WERI-Rb-1 (cell line): ENCODE data around the gene ADGRL3.

ENCODE experiments used
- DNase-seq: peaks from one replicate; pipeline ENCODE4 v3.0.0-alpha.2; 2020
- H3K27ac ChIP-seq: fragments of 250-450 bp; sonication (Bioruptor Pico); 2 replicates; pipeline ENCODE4 v1.5.1; 2020; ENCODE audit warnings: mild to moderate bottlenecking, moderate library complexity
- H3K27me3 ChIP-seq: fragments of 250-450 bp; sonication (Bioruptor Pico); 2 replicates; pipeline ENCODE4 v1.5.1; 2021; ENCODE audit warnings: mild to moderate bottlenecking, low read depth, moderate library complexity; ENCODE audit not compliant: insufficient read depth, severe bottlenecking
- H3K36me3 ChIP-seq: fragments of 250-450 bp; sonication (Bioruptor Pico); 2 replicates; pipeline ENCODE4 v1.5.1; 2020; ENCODE audit warnings: mild to moderate bottlenecking, moderate library complexity
- H3K4me3 ChIP-seq: 2 replicates; pipeline ENCODE4 v1.5.1; 2011; ENCODE audit warnings: low read depth, mild to moderate bottlenecking, control low read depth, low read length
- H3K9me3 ChIP-seq: fragments of 250-450 bp; sonication (Bioruptor Pico); 2 replicates; pipeline ENCODE4 v1.5.1; 2021; ENCODE audit warnings: mild to moderate bottlenecking, moderate library complexity; ENCODE audit not compliant: severe bottlenecking
- TF ChIP-seq, protein P1 (sequence below): IDR thresholded peaks from 2 replicates; pipeline ENCODE4 v1.5.1; 2011; ENCODE audit warnings: low read depth, mild to moderate bottlenecking, control low read depth, inconsistent platforms, low read length

The ADGRL3 gene

DNA sequence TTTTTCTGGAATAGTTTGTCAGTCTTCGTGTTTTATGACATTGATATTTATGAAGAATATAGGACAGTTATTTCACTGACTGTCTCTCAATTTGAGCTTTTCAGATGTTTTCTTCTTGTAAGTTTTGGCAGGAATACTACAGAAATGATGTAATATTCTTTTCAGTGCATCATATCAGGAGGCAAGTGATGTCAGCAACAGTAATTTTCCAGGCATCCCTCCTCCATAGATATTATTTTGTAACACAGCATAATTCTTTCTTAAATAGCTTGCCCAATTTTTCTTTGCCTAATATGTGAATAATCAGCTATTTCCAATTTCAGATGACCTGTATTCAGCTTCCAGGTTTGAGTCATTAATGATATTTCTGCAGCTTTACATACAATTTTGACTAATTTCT is 211.1 kb downstream of the ADGRL3 start:
- TF ChIP-seq, protein P1, sequence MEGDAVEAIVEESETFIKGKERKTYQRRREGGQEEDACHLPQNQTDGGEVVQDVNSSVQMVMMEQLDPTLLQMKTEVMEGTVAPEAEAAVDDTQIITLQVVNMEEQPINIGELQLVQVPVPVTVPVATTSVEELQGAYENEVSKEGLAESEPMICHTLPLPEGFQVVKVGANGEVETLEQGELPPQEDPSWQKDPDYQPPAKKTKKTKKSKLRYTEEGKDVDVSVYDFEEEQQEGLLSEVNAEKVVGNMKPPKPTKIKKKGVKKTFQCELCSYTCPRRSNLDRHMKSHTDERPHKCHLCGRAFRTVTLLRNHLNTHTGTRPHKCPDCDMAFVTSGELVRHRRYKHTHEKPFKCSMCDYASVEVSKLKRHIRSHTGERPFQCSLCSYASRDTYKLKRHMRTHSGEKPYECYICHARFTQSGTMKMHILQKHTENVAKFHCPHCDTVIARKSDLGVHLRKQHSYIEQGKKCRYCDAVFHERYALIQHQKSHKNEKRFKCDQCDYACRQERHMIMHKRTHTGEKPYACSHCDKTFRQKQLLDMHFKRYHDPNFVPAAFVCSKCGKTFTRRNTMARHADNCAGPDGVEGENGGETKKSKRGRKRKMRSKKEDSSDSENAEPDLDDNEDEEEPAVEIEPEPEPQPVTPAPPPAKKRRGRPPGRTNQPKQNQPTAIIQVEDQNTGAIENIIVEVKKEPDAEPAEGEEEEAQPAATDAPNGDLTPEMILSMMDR = no peak
- Histone ChIP-seq H3K36me3 (no peaks in the 10 kb centered on the region), H3K27me3 (no peaks in the 10 kb centered on the region), H3K27ac (no peak overlapping the region), H3K4me3 (no peak overlapping the region), H3K9me3 (no peaks in the 10 kb centered on the region)
- no peak for DNase-seq

DNA sequence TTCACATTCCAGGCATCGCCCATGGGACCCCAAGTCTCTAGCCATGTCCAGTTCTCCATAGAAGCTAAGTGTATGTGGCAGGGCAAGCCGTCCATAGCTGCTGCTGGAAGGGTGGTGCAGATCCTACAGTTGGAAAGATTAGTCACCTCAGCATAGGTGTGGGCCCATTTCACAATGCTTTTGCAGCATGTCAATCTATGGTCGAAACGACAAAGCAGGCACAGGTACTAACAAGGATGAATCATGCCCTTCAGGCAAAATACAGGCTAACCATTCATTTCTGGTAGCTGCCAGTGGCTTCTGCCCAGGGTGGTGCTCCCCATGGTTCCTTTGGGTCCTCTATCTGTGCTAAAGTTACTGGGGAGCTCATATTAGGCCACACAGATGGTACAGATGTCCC is 225.2 kb downstream of the ADGRL3 start:
- Histone ChIP-seq H3K9me3 (no peaks in the 10 kb centered on the region), H3K27ac (no peak overlapping the region), H3K27me3 (no peaks in the 10 kb centered on the region), H3K36me3 (no peaks in the 10 kb centered on the region), H3K4me3 (no peak overlapping the region)
- TF ChIP-seq, protein P1 = no peak
- DNase-seq = no peak

DNA sequence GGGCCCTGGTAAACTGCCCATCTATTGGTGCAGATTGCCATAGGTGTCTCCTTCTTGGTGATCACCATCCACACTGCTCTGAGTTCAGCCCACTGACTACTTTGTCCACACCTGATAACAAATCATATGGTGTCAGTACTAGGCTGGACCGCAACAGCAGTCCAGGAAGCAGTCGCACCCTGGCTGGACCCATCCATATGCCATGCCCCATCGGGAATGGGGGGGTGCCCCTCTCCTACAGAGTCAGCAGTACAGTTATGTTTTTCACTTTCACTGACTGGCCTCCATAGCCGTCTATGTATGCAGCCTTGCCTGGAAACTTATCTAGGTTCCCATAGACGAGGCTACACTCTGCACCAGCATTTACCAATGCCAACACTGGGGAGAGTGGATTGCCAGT is 226.1 kb downstream of the ADGRL3 start:
- no peak overlapping the region for H3K27ac ChIP-seq
- TF ChIP-seq, protein P1 = no peak
- H3K36me3 ChIP-seq = no peaks in the 10 kb centered on the region
- no peak for DNase-seq
- no peak overlapping the region for H3K4me3 ChIP-seq
- no peaks in the 10 kb centered on the region for H3K9me3 ChIP-seq
- H3K27me3 ChIP-seq = no peaks in the 10 kb centered on the region

DNA sequence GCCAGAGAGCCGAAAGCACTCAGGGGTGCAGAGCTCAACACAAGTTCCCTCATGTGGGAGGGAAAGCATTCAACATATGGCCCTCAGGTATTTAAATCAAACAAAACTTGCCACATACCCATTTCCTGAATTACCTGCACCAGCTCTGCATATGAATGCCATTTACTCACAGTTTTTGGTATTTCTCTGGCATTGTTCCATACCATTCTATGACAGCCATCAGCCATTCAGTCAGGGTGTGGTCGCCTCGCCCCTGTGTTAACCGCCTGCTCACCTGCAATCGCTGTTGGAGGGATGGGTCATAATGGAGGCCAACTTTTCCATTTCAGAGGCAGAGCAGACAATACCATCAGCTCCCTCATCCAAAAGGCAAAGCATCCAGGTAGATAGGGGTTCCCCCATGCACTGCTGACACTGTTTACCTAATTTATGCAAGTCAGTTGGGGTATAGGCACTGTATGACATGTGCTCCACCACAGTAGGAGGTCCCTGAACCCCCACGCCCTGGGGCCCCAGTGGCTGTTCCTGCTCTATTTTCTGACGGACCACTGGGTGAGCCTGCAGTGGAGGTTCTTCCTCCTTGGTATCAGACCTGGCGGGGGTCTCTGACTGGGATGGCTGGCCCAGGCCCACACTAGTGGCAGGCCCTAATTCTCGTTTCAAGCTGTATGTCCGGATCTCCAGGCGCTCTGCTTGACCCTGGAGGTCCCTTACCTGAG is 227.1 kb downstream of the ADGRL3 start:
- DNase-seq = no peak
- Histone ChIP-seq H3K27ac (no peak overlapping the region), H3K4me3 (no peak overlapping the region), H3K36me3 (no peaks in the 10 kb centered on the region), H3K27me3 (no peaks in the 10 kb centered on the region), H3K9me3 (no peaks in the 10 kb centered on the region)
- TF ChIP-seq, protein P1 = no peak

DNA sequence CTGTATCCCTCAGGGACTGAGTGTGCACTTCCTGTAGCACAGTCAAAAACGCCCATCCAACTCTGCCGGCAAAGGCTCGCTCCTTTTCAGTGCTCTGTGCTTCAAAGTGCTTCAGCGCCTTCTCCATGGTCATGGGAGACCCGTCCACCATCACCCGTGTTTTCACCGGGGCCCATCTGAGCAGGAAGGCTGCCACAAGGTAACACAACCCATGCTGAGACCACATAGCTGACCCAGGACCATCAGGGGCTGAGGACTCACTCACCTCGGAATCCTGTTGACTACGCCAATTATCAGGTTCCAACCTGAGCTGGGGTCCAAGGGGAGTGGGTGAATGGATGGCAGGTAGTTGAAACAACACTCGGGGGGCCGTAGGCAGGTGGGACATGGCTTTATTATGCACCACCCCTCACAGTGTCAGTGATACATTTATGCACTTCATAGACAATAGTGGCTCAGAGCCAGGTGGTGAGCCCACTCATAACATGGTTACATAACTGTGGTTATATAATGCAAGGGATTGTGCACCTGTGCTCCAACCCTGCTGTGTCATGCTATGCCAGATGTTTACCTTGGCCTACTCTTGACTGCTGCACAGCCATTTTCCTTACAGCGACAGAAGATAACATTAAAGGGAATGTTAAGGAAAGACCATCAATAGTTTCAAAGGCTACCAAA is 227.8 kb downstream of the ADGRL3 start:
- H3K36me3 ChIP-seq = no peaks in the 10 kb centered on the region
- H3K27me3 ChIP-seq = no peaks in the 10 kb centered on the region
- H3K27ac ChIP-seq = no peak overlapping the region
- no peaks in the 10 kb centered on the region for H3K9me3 ChIP-seq
- TF ChIP-seq, protein P1 = no peak
- DNase-seq = no peak
- no peak overlapping the region for H3K4me3 ChIP-seq

DNA sequence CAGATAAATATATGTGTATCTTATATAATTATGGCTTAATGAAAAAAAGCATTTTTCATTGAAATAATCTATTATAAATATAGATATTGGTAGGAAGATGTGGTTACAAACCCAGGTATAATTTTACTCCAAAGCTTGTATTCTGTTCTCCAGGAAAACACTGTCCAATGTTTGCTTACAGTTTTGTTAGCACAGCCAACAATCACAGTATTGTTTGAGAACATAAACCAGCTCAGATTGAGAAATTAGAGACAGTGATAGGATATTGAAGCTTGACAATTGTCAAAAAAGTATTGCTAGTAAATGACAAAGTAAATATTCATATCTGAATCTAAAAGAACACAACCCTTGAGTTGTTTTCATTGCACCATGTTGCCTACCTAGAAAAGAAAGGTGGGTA is 228.8 kb downstream of the ADGRL3 start:
- no peak for DNase-seq
- no peaks in the 10 kb centered on the region for H3K27me3 ChIP-seq
- H3K9me3 ChIP-seq = no peaks in the 10 kb centered on the region
- no peaks in the 10 kb centered on the region for H3K36me3 ChIP-seq
- H3K27ac ChIP-seq = no peak overlapping the region
- no peak overlapping the region for H3K4me3 ChIP-seq
- TF ChIP-seq, protein P1 = no peak
